ENCODE results near the gene KCTD17.
"Not testable (repeated sequence)": the region's sequence is repeated elsewhere in the genome, so short reads cannot be mapped to it uniquely, and the experiment has no call there.

KCTD17 gene

DNA sequence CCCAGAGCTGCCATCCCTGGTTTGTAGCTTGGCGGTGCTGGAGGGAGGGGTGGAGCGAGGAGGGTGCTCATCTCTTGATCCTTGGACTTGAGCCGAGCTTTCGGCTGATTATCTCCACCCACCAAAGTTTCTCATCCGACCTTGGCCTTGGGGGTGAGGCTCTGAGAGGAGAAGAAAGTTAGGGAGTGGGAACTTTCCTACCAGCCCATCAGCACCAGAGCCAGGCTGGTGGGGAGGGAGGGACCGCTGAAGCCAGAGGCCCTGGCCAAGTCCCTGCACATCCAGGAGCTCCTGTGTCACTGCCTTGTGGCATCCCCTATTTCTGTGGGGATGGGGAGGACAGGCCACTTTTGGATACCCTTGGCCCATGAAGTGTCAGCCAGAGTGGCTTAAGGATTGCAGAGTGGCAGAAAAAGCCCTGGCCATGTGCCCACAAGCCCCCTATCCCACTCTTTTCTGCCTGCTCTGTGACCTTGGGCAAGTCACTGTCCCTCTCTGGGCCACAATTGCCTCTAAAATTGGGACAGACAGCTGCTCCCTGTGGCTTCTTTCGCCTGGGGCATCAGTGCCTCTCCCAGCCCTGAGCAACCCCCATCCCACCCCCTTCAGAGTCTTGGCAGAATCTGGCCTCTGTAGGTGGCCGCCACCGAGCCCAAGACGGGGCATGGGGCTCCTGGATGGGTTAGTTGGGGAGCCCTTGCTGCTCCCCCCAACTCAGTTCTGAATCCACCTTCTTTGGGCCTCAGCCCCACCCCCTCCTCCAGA is 10.3 kb downstream of the KCTD17 start:
- DNase-seq, result no peak

- DNase-seq, result no peak
Measured at GRCh38 chr22:37062376-37062675, 10.8 kb downstream of the KCTD17 start.

DNA sequence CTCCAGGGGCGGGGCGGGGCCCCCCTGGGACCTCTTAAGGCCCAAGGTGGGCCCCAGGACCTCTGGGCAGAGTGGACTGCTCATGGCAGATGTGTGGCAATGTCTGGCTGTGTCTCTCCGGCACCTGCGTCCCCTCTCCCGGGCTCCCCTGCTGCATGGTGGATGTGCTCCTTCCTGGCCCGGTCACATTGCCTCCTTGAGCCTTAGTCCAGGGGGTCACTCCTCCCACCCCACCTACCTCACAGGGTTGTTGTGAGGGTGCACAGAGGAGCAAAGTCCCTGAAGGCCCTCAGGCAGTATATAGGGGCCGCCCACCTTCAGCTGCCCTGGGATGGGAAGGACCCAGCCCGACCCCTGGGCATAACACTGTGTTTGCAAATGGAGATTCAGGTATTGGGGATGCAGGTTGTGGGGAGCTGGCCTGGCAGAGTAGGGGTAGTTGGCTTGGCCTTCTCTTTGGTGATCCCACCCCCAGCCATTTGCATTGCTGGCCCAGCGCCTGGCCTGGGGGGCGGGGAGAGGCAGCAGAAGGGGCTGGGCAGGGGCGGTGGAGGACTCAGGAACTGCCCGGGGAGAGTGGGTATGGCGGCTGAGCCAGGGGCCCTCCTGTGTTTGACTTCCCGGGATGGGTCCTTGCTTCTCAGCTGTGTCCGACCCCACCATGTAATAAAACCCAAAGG is 11.3 kb downstream of the KCTD17 start:
- no peak for DNase-seq

- no peak for DNase-seq
Measured at GRCh38 chr22:37063431-37064420, 12.2 kb downstream of the KCTD17 start.

DNA sequence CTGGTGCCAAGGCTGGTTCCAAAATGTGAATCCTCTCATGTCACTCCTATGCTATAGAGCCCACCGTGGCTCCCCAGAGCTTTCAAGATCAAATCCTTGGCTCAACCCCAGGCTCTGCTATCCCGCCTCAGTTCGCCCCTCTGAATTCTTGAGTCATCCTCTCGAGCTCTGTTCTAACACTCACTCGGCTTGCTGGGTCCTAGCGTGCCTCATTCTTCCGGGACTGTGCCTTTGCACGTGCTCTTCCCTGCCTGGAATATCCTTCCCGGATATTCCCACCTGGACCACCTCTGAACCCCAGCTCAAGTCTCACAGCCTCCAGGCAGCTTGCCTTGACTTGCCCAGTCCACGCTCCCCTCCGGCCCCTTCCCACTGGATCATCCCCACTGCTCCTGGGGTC is 13.0 kb downstream of the KCTD17 start:
- DNase-seq, result no peak

- DNase-seq, result no peak
Measured at GRCh38 chr22:37065180-37065579, 13.6 kb downstream of the KCTD17 start.

DNA sequence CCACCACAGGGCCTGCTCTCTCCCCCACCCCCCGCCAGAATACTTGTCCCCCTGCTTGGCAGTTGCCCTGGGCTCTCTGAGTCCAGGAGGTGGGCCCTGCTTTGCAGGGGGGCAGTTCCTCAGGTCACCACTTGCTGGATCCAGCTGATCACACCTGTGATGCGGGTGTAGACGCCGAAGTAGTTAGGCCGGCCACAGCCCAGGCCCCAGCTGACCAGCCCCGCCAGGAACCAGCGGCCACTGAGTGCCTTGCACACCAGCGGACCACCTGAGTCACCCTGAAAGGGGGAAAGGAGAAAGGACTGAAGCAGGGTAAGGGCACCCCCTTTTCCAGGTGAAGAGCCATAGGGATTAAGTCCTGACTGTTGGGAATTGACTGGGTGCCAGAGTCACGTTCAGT is 14.4 kb downstream of the KCTD17 start:
- DNase-seq, result no peak

GRCh38 chr22:37067428-37067827 is 15.9 kb downstream of the KCTD17 start:
- no peak for DNase-seq

DNA sequence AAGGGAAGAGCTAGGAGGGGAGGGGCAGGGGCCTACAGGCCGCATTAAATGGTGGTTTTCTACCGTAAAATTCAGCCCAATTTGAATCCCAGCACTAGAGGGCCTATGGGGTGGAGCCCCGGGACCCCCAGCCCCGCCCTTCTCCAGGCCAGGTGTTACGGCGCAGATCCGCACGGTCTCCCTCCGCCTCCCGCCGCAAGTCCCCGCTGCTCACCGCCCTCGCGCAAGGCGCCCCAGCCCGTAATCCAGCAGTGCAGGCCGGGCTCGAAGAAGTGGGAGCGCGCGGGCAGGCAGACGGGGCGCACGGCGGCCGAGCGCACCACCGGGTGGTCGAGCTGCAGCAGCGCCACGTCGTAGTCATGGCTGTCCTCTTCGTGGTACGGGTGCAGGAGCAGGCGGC is 17.3 kb downstream of the KCTD17 start:
- DNase-seq, result no peak

- no peak for DNase-seq
Measured at GRCh38 chr22:37069319-37069718, 17.8 kb downstream of the KCTD17 start.

DNA sequence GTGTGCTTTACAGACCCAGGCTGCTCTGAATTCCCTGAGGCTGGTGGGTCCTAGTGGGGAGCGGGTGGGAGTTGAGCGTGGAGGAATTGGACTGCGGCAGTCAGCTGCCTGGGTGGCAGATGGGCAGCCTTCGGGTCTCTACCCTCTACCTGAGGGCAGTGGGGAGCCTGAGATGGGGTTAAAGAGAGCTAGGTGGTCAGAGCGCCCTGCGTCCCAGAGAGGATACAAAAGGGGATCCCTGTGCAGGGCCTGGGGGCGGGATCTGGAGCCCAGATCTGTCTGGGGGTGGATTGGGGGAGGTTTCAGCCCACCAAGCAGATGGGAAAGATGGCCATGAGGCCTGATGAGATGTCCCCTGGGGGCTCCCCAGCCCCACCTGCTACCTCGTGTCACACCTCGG is 18.2 kb downstream of the KCTD17 start:
- DNase-seq, result no peak

DNA sequence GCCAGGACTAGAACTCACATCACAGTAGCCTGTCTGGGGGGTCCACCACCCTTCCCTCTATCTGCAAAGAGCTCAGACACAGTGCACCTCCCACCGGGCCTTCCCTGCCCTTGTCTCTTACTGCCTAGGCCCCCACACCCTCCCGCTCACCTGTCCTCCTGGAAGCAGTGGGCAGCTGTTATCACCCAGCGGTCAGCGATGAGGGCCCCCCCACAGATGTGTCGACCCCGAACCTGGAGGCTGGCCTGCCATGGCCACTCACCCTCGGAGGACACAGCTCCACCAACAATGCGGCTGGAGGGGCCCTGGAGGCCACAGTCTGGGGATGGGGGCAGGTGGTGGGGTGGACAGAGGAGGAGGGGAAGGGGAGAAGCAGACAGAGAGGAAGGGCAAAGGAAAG is 18.8 kb downstream of the KCTD17 start:
- DNase-seq, result no peak

DNA sequence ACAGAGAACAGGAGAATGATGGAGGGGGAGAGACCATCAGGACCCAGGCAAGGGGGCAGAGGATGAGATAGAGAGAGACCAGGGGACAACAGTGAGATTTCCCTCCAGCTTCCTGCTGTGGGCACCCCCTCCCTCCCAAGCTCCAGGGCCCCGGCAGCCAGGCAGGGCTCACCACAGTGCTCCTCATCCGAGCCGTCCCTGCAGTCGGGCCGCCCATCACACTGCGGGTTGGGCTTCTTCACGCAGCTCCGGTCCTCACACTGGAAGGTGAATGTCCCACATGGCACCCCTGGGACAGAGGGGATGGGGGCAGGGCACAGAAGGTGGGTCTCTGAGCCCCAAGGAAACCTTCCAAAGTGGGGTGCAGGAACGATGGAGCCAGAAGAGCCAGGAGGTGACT is 19.2 kb downstream of the KCTD17 start:
- no peak for DNase-seq

DNA sequence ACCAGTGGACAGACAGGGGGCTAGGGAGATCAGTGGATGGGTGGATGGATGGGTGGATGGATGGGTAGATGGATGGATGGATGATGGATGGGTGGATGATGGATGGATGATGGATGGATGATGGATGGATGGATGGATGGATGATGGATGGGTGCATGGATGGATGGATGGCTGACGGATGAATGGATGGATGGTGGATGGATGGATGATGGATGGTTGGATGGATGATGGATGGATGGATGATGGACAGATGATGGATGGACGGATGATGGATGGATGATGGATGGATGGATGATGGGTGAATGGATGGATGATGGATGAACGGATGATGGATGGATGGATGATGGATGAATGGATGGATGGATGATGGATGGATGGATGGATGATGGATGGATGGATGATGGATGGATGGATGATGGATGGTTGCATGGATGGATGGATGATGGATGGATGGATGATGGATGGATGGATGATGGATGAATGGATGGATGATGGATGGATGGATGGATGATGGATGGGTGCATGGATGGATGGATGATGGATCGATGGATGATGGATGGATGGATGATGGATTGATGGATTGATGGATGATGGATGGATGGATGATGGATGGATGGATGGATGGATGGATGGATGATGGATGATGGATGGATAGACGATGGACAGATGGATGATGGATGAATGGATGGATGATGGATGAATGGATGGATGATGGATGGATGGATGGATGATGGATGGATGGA is 20.5 kb downstream of the KCTD17 start:
- not testable (repeated sequence) for DNase-seq

DNA sequence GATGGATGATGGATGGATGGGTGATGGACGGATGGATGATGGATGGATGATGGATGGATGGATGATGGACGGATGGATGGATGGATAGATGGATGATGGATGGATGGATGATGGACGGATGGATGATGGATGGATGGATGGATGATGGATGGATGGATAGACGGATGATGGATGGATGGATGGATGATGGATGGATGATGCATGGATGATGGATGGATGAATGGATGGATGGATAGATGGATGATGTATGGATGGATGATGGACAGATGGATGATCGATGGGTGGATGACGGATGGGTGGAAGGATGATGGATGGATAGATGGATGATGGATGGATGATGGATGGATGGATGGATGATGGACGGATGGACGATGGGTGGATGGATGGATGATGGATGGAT is 21.1 kb downstream of the KCTD17 start:
- no peak for DNase-seq

- DNase-seq, result no peak
Measured at GRCh38 chr22:37074537-37074936, 23.0 kb downstream of the KCTD17 start.

GRCh38 chr22:37075046-37075445 is 23.5 kb downstream of the KCTD17 start:
- DNase-seq, result no peak

DNA sequence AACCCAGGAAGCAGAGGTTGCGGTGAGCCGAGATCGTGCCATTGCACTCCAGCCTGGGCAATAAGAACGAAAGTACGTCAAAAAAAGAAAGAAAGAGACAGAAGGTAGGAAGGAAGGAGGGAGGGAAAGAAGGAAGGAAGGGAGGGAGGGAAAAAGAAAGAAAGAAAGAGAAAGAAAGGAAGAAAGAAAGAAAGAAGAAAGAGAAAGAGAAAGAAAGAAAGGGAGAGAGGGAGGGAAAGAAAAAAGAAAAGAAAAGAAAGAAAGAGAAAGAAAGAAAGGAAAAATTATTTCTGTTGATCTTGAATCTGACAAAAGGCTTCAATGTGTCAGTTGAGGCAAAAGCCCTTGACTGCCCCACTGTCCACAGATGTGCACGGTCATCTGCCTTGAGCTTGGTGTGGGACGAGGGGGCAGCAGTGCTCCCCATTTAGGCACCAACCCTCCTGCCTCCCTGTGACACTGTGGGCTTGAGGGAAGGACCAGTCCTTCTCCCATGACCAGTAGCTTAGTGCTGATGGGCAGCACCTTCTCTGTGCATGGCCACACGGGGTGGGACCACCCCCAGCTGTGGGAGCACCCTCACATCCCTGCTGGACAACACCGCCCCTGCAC is 24.4 kb downstream of the KCTD17 start:
- DNase-seq, result no peak

- DNase-seq, result peak; percentile 90
Measured at GRCh38 chr22:37077802-37078448, 26.4 kb downstream of the KCTD17 start.

- no peak for DNase-seq
Measured at GRCh38 chr22:37079158-37079557, 27.6 kb downstream of the KCTD17 start.

DNA sequence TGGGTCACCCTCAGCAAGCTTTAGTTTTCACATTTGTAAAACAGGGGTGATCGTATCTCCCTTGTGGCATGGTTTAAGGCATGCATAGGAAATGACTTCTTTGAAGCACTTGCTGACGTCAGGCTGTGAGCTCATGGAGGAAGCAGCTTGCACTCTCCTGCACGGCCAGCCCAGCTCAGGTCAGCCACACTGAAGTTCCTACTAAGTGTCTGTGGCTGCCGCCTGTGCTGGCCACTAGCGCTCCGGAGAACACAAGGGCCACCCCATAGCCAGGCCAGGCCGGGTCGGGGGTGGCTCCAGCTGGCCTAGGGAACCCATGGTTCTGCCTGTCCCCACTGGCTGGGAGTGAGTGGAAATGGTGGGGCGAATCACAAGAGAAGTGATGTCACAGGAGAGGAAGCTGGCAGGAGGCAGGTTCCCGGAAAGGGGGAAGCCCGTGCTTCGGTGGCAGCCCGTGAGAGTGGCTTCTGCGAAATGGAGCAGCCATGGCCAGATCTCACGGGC is 28.2 kb downstream of the KCTD17 start:
- peak; percentile 55 for DNase-seq

DNA sequence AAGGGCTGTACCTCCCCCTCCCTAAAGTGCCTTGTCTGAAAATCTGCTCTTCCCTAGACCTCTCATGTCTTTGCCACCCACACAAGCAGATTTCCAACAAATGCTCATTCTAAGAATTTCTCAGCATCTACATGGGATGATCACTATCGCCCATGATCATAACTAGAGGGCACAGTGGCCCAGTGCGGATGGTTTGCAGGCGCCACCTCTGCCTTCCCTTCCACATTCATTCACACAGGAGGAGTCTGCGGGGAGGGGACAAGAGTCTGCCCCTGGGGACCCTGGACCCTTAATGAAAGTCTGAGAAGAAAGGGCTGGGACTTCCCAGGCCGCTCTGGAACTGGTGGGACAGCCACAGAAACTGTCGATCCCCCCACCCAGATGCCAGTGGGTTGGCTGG is 28.9 kb downstream of the KCTD17 start:
- no peak for DNase-seq

Data from stimulated activated CD4-positive, alpha-beta T cell treated with anti-CD3 and anti-CD28 coated beads, Interleukin-4, amount 100 ng/mL, for 1 hour (primary cell).